Measurements from ENCODE around the gene MSX2. TPM values are rescaled to one million over a fixed set of nuclear protein-coding genes. Genes with fewer than 3 reads are reported as not detected.

The MSX2 gene
- polyA plus RNA-seq, 3 donors, result 0.14 TPM; not detected in 2

DNA sequence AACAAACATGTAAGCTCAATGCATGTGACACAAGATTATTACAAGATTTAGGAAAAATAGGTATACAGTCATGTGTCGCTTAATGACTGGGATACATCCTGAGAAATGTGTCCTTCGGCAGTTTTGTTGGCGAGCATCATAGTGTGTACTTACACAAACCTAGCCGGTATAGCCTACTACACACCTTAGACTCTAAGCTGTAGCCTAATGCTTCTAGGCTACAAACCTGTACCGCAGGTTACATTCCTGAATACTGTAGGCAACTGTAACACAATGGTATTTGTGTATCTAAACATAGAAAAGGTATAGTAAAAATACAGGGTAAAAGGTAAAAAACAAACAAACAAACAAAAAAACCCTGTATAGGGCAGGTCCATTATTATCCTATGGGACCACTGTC is 27.7 kb downstream of the MSX2 start:
- Mint-ChIP-seq H3K9me3 (peaks cover 0 to 15% (median 3%) of the 10 kb centered on the region in 7 donors), H3K27ac (no peak overlapping the region), H3K4me1 (no peaks in the 10 kb centered on the region), H3K4me3 (peak overlapping the region in 1 of 2 donors; percentile 75), H3K27me3 (ENCODE audit: low read depth in 3 of 3) (peaks cover 44 to 62% (median 56%) of the 10 kb centered on the region in 3 donors), H3K36me3 (no peaks in the 10 kb centered on the region)
- no peaks in the 10 kb centered on the region for H4K20me1 ChIP-seq (ENCODE audit: insufficient read depth, low read length)
- no peak overlapping the region for H3K9ac ChIP-seq (ENCODE audit: insufficient read depth, low read length, poor library complexity, severe bottlenecking)
- TF ChIP-seq, protein P1, sequence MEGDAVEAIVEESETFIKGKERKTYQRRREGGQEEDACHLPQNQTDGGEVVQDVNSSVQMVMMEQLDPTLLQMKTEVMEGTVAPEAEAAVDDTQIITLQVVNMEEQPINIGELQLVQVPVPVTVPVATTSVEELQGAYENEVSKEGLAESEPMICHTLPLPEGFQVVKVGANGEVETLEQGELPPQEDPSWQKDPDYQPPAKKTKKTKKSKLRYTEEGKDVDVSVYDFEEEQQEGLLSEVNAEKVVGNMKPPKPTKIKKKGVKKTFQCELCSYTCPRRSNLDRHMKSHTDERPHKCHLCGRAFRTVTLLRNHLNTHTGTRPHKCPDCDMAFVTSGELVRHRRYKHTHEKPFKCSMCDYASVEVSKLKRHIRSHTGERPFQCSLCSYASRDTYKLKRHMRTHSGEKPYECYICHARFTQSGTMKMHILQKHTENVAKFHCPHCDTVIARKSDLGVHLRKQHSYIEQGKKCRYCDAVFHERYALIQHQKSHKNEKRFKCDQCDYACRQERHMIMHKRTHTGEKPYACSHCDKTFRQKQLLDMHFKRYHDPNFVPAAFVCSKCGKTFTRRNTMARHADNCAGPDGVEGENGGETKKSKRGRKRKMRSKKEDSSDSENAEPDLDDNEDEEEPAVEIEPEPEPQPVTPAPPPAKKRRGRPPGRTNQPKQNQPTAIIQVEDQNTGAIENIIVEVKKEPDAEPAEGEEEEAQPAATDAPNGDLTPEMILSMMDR (IDR thresholded peaks at IDR 0.05), result no peak
- no peaks in the 10 kb centered on the region for H3K79me2 ChIP-seq (ENCODE audit: insufficient read depth, low read length)
- no CpG with 5 or more reads among the region's 5 CpGs for WGBS (ENCODE audit: insufficient coverage)
- no peak for DNase-seq
- no peak overlapping the region for H3K4me2 ChIP-seq (replicated peaks; ENCODE audit: extremely low read depth, low read length, poor library complexity, severe bottlenecking)
- H3K36me3 ChIP-seq (replicated peaks in 1 of 2; ENCODE audit: control insufficient read depth in 1 of 2, insufficient read depth in 2 of 2, low read length in 2 of 2), result no peaks in the 10 kb centered on the region
- H3K9me3 ChIP-seq (replicated peaks in 1 of 2; ENCODE audit: control insufficient read depth in 1 of 2, insufficient read depth in 1 of 2, low read length in 2 of 2), result peaks cover 0 to 5% of the 10 kb centered on the region in 2 donors
- intact Hi-C loops (cut with micrococcal nuclease), result no loop called here
- peaks cover 51 to 60% of the 10 kb centered on the region in 2 donors for H3K27me3 ChIP-seq (ENCODE audit: control insufficient read depth in 2 of 2, insufficient read depth in 2 of 2, low read length in 2 of 2)
- no peak overlapping the region for H3K4me3 ChIP-seq (replicated peaks in 1 of 3; ENCODE audit: low read depth in 2 of 3, low read length in 3 of 3)
- H3K27ac ChIP-seq (ENCODE audit: low read depth in 1 of 2, low read length in 2 of 2), result no peak overlapping the region
- no peaks in the 10 kb centered on the region for H3K4me1 ChIP-seq (ENCODE audit: control insufficient read depth in 1 of 2, insufficient read depth in 2 of 2, low read length in 2 of 2)
- H2AFZ ChIP-seq (ENCODE audit: insufficient read depth, low read depth, low read length, poor library complexity, severe bottlenecking), result no peak overlapping the region

DNA sequence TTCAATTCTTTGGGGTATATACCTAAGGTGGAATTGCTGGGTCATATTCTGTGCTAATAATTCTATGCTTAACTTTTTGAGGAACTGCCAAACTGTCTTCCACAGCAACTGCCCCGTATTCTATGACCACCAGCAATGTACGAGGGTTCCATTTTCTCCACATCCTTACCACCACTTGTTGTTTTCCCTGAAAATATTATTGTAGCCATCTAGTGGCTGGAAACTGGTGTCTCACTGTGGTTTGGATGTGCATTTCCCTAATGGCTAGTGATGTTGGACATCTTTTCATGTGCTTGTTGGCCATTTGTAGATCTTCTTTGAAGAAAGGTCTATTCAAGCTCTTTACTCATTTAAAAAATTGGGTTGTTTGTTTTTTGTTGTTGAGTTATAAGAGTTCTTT is 30.7 kb downstream of the MSX2 start:
- Histone ChIP-seq H3K4me1 (ENCODE audit: control insufficient read depth in 1 of 2, insufficient read depth in 2 of 2, low read length in 2 of 2) (no peaks in the 10 kb centered on the region), H2AFZ (ENCODE audit: insufficient read depth, low read depth, low read length, poor library complexity, severe bottlenecking) (no peak overlapping the region), H3K9me3 (replicated peaks in 1 of 2; ENCODE audit: control insufficient read depth in 1 of 2, insufficient read depth in 1 of 2, low read length in 2 of 2) (peaks cover 0 to 5% of the 10 kb centered on the region in 2 donors), H3K36me3 (replicated peaks in 1 of 2; ENCODE audit: control insufficient read depth in 1 of 2, insufficient read depth in 2 of 2, low read length in 2 of 2) (no peaks in the 10 kb centered on the region), H3K79me2 (ENCODE audit: insufficient read depth, low read length) (no peaks in the 10 kb centered on the region), H3K4me3 (replicated peaks in 1 of 3; ENCODE audit: low read depth in 2 of 3, low read length in 3 of 3) (no peak overlapping the region), H4K20me1 (ENCODE audit: insufficient read depth, low read length) (no peaks in the 10 kb centered on the region), H3K9ac (ENCODE audit: insufficient read depth, low read length, poor library complexity, severe bottlenecking) (no peak overlapping the region), H3K27ac (ENCODE audit: low read depth in 1 of 2, low read length in 2 of 2) (no peak overlapping the region), H3K27me3 (ENCODE audit: control insufficient read depth in 2 of 2, insufficient read depth in 2 of 2, low read length in 2 of 2) (peaks cover 34 to 38% of the 10 kb centered on the region in 2 donors), H3K4me2 (replicated peaks; ENCODE audit: extremely low read depth, low read length, poor library complexity, severe bottlenecking) (no peak overlapping the region)
- H3K27me3 Mint-ChIP-seq (ENCODE audit: low read depth in 3 of 3), result peaks cover 31 to 48% (median 37%) of the 10 kb centered on the region in 3 donors
- H3K36me3 Mint-ChIP-seq, result no peaks in the 10 kb centered on the region
- TF ChIP-seq, protein P1 (IDR thresholded peaks at IDR 0.05), result no peak
- no peak for DNase-seq
- H3K9me3 Mint-ChIP-seq, result peaks cover 0 to 14% (median 5%) of the 10 kb centered on the region in 7 donors
- intact Hi-C loops (cut with micrococcal nuclease), result no loop called here
- H3K4me1 Mint-ChIP-seq, result no peaks in the 10 kb centered on the region
- H3K4me3 Mint-ChIP-seq, result no peak overlapping the region
- H3K27ac Mint-ChIP-seq, result no peak overlapping the region
- no CpG with 5 or more reads among the region's 2 CpGs for WGBS (ENCODE audit: insufficient coverage)
